IPS DF 19.7 (cell line): ENCODE results near the gene SPCS1.

Experiments
- DNase-seq: peaks from one replicate; pipeline ENCODE4 v3.0.0-alpha.2; 2013; ENCODE audit warnings: low read depth, low spot score

SPCS1 gene

DNA sequence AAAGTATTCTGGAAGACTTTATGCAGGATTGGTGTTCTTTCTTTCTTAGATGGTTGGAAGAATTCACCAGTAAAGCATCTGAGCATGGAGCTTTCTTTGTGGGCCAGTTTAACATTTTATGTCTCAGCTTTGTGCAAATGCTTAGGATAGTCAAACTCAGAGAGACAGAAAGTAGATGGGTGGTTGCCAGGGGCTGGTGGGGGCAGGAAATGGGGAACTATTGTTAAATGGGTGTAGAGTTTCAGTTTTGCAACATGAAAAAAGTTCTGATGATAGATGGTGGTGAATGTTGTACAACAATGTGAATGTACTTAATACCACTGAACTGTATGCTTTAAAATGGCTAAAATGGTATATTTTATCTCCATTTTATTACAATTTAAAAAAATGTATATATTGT, 24.8 kb downstream of the SPCS1 start:
- DNase-seq = no peak

DNA sequence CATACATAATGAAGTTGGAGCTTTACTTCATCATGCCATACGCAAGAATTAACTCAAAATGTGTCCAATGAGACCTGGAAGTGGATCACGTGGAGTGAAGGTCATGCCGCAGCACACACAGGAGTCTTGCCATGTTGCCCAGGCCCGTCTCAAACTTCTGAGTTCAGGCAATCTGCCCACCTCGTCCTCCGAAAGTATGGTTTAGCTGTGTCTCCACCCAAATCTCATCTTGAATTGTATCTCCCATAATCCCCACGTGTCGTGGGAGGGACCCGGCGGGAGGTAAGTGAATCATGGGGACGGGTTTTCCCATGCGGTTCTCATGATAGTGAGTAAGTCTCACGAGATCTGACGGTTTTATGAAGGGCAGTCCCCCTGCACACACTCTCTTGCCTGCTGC, 25.7 kb downstream of the SPCS1 start:
- no peak for DNase-seq

DNA sequence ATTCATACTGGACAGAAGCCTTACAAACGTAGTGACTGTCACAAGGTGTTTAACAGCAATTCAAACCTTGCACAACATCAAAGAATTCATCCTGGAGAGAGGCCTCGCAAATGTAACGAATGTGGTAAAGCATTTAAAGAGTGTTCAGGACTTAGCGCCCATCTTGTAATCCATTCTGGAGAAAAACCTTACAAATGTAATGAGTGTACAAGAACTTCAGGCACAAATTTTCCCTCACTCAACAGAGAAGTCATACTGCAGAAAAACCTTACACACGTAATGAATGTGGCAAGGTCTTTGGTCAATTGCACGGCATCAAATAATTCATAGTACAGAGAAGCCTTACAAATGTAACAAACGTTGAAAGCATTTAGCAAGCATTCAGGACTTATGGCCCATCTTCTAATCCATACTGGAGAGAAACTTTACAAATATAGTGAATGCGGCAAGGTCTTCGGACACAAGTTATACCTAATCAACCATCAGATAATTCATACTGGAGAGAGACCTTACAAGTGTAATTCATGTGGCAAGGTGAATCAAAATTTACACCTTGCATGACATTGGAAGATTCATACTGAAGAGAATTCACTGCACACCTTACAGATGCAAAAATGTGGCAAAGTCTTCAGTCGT, 27.5 kb downstream of the SPCS1 start:
- no peak for DNase-seq

DNA sequence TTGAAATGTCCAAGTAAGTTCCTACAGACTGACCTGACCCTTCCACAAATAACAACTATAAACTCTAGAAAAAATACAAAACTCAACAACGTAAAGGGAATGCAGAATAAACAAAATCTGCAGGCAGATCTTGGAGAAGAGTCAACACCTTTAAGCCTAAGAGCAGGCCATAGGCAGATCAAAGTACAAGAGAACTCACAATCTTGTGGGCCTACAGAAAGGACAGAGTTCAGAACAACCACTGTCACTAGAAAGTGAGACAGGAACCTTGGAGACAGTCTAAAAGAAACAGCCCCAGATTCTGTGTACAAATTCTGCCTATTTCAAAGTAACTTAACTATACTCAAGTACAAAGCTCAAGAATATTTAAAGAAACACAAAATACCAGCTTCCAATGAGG, 33.8 kb downstream of the SPCS1 start:
- no peak for DNase-seq

DNA sequence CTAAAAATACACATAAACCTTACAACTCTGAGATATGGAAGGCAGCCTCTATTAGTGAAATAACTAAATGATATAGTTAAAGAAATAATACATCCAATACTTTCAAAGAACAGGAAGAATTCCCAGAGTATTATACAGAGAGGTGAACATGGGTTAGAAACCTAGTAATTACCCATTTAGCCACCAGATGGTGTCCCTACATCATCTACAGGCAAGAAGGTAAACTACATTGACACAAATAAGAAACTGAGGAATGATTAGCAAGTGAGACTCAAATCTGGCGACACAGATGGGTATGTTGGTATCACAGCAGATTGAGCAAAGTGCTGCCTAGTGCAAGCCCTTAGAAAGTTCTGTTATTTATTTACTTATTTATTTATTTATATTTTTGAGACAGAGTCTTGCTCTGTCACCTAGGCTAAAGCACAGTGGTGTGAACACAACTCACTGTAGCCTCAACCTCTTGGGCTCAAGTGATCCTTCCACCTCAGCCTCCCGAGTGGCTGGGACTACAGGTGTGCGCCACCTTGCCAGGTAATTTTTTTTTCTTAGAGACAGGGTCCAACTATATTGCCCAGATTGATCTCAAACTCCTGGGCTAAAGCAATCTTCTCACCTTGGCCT, 36.6 kb downstream of the SPCS1 start:
- DNase-seq = no peak

DNA sequence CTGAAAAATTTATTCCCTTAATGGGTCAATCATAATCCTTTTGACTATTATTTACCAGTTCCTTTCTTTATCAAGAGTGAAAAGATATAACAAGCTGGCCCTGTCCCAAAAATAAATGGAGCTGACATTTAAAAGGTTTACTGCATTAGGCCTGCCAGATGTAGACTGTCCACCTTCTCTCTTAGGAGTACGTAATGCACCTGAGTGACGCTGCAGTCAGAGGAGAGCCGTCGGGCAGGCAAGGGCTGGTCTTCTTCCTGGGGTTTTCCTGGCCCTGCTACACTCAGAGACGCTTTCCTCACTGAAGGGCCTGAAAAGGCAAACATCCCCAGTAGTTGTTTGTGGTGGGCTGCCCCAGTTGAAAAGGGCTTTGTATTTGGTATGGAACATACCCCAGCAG, 37.2 kb downstream of the SPCS1 start:
- DNase-seq = no peak

DNA sequence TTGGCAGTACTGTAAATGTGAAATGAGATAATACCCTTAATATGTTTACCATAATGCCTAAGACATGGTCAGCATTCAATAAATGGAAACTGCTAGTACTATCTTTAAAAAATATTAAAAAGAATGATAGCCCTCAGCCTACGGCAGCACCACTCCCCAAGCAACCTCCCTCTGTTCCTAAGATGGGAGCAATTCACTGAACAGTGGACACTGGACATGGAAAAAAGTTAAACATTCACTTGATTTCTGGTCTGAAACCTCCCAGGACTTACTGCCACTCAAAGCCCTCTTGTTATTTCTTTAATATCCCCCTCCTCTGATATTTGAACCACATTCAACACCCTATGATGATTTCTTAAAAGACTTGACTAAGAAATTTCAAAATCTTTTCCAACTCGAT, 37.8 kb downstream of the SPCS1 start:
- DNase-seq = no peak

DNA sequence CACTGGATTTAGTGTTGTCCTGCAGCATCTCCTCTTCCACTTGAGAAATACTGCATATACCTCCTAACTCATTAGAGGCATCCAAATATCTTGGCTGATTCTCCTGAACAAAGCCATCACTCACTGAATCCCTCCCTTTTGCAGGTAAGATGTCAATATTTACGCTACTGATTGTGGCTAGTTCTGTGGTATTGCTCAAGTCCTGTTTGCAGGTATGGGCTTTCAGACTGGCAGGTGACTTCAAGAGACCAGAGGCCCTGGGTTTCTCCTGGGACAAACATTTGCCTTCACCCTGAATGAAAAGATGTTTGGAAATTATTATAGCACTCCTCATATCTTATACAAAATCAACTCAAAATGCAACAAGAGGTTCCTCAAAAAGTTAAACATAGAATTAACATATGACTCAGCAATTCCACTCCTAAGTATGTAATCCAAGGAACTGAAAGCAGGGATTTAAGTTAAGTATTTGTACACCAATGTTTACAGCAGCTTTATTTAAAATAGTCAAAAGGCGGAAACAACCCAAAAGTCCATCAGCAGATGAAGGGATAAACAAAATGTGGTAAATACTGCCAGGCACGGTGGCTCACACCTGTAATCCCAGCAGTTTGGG, 46.2 kb downstream of the SPCS1 start:
- no peak for DNase-seq

DNA sequence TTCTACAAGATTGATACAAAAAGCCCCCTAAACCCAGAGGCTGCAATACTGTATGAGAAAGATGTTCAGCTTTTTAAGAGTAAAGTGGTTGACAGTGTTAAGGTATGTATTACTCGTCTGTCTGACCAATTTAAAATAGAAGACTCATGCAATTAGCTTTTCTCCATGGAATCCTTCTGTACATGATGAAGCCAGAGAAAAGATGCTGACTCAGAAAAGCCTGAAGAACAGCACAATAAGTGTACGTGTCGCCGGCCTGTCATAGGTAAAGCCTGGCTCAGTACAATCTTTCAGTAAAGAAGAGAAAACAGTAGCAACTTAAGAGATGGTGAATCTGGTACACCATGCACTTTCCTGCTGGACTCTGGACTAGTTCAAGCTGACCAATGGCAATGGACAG, 48.5 kb downstream of the SPCS1 start:
- DNase-seq = no peak

DNA sequence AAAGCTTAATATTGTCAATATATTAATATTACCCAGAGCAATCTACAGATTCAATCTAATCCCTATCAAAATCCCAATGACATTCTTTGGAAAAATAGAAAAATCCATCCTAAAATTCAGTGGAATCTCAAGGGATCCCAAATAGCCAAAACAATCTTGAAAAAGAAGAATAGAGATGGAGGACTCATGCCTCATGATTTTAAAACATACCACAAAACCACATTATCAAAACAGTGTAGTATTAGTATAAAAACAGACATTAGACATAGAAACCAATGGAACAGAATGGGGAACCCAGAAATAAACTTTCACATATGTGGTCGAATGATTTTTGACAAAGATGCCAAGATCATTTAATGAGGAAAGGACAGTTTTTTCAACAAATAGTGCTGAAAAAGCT, 50.2 kb downstream of the SPCS1 start:
- DNase-seq = no peak
